HepG2 (cell line): Measurements from ENCODE around the gene SF3B6. TPM values are rescaled to one million over a fixed set of nuclear protein-coding genes. Genes with fewer than 3 reads are reported as not detected.

Experiments used
- BHLHE40 ChIP-seq: IDR thresholded peaks from 2 replicates; pipeline ENCODE4 v1.6.1; 2011; ENCODE audit warnings: low read length, improper control_type of control experiment
- CC2D1A ChIP-seq: sonication (generic); formaldehyde crosslinking; IDR thresholded peaks from 2 replicates; pipeline ENCODE4 v1.8.1; 2023; ENCODE audit warnings: mild to moderate bottlenecking, missing genetic modification reagents
- CHCHD3 ChIP-seq: sonication (generic); formaldehyde crosslinking; IDR thresholded peaks from 2 replicates; pipeline ENCODE4 v1.8.0; 2022; ENCODE audit warnings: mild to moderate bottlenecking, missing genetic modification reagents, moderate library complexity
- FOSL2 ChIP-seq: sonication (generic); formaldehyde crosslinking; IDR thresholded peaks from 2 replicates; pipeline ENCODE4 v1.4.0; 2020; ENCODE audit warnings: missing genetic modification reagents
- FOXA3 ChIP-seq: IDR thresholded peaks from 2 replicates; pipeline ENCODE4 v1.6.1; 2016; ENCODE audit warnings: missing genetic modification reagents, missing compliant biosample characterization
- JDP2 ChIP-seq: sonication (generic); formaldehyde crosslinking; IDR thresholded peaks from 2 replicates; pipeline ENCODE4 v1.8.1; 2022; ENCODE audit warnings: missing genetic modification reagents, borderline replicate concordance
- KAT8 ChIP-seq: IDR thresholded peaks from 2 replicates; pipeline ENCODE4 v1.6.1; 2016; ENCODE audit warnings: missing genetic modification reagents, missing compliant biosample characterization
- KLF16 ChIP-seq, 2 experiments: sonication (generic) in 1 of 2; formaldehyde crosslinking in 1 of 2; IDR thresholded peaks; 2 replicates each; pipeline versions ENCODE4 v1.6.1 to v1.8.0; 2016 to 2023; ENCODE audit warnings: missing genetic modification reagents in 2 of 2, missing compliant biosample characterization in 1 of 2
- NR2C2 ChIP-seq: sonication (generic); formaldehyde crosslinking; IDR thresholded peaks from 2 replicates; pipeline ENCODE4 v1.4.0; 2020; ENCODE audit warnings: missing genetic modification reagents, mild to moderate bottlenecking, moderate library complexity, borderline replicate concordance
- PTBP1 ChIP-seq: fragments of 200-400 bp; formaldehyde crosslinking; IDR thresholded peaks from 2 replicates; pipeline ENCODE4 v1.6.1; 2018; ENCODE audit warnings: low read length, low read depth; ENCODE audit not compliant: poor library complexity, severe bottlenecking
- SMYD3 ChIP-seq: sonication (generic); formaldehyde crosslinking; IDR thresholded peaks from 2 replicates; pipeline ENCODE4 v1.8.1; 2023; ENCODE audit warnings: mild to moderate bottlenecking, missing genetic modification reagents
- SPEN ChIP-seq: sonication (generic); formaldehyde crosslinking; IDR thresholded peaks from 2 replicates; pipeline ENCODE4 v1.5.1; 2020; ENCODE audit warnings: low read depth, mild to moderate bottlenecking, missing genetic modification reagents
- STAT5B ChIP-seq: sonication (generic); formaldehyde crosslinking; IDR thresholded peaks from 2 replicates; pipeline ENCODE4 v1.4.0; 2020; ENCODE audit warnings: missing genetic modification reagents
- ZBTB38 ChIP-seq: sonication (generic); formaldehyde crosslinking; IDR thresholded peaks from 2 replicates; pipeline ENCODE4 v1.5.1; 2020; ENCODE audit warnings: mild to moderate bottlenecking, missing genetic modification reagents
- ZBTB8A ChIP-seq: sonication (generic); formaldehyde crosslinking; IDR thresholded peaks from 2 replicates; pipeline ENCODE4 v1.4.0; 2020; ENCODE audit warnings: mild to moderate bottlenecking, low read depth, missing genetic modification reagents, borderline replicate concordance
- ZMYM3 ChIP-seq: sonication (generic); formaldehyde crosslinking; IDR thresholded peaks from 2 replicates; pipeline ENCODE4 v1.5.1; 2020; ENCODE audit warnings: mild to moderate bottlenecking, missing genetic modification reagents
- ZMYM4 ChIP-seq: sonication (generic); formaldehyde crosslinking; IDR thresholded peaks from 2 replicates; pipeline ENCODE4 v1.8.1; 2023; ENCODE audit warnings: mild to moderate bottlenecking, missing genetic modification reagents
- ZNF263 ChIP-seq: sonication (generic); formaldehyde crosslinking; IDR thresholded peaks from 2 replicates; pipeline ENCODE4 v1.4.0; 2020; ENCODE audit warnings: missing genetic modification reagents
- ZNF30 ChIP-seq: sonication (generic); formaldehyde crosslinking; IDR thresholded peaks from 2 replicates; pipeline ENCODE4 v1.5.0; 2020; ENCODE audit warnings: mild to moderate bottlenecking, missing genetic modification reagents
- ZNF580 ChIP-seq: IDR thresholded peaks from 2 replicates; pipeline ENCODE4 v1.6.1; 2016; ENCODE audit warnings: low read depth, borderline replicate concordance
- ZNF839 ChIP-seq: sonication (generic); formaldehyde crosslinking; IDR thresholded peaks from 2 replicates; pipeline ENCODE4 v1.4.0; 2020; ENCODE audit warnings: missing genetic modification reagents, mild to moderate bottlenecking, borderline replicate concordance
- ZSCAN22 ChIP-seq: sonication (generic); formaldehyde crosslinking; IDR thresholded peaks from 2 replicates; pipeline ENCODE4 v1.4.0; 2020; ENCODE audit warnings: mild to moderate bottlenecking, missing genetic modification reagents
- polyA plus RNA-seq, 8 experiments: library from polyadenylated mRNA; depleted of rRNA in 3 of 8; stranded (reverse) in 7 of 8; unstranded in 1 of 8; fragments of >200 nt; fragmentation: Illumina TruSeq in 4 of 8; extraction: Trizol in 4 of 8; gene quantifications; 2 replicates each; pipeline versions ENCODE4 v1.2.1 to v1.2.3, GENCODE V29; 2011 to 2016; ENCODE audit warnings: low read depth in 4 of 8, missing spikeins in 1 of 8, mixed read lengths in 1 of 8; ENCODE audit not compliant: insufficient read depth in 1 of 8
- total RNA-seq, 5 experiments: library from RNA; depleted of rRNA; stranded (reverse); fragments of >200 nt; fragmentation: Illumina TruSeq; extraction: Trizol; gene quantifications; 2 replicates each; pipeline ENCODE4 v1.2.3, GENCODE V29; 2016; ENCODE audit warnings: low read depth in 1 of 5
- TF ChIP-seq, protein P1 (sequence below): sonication (generic); formaldehyde crosslinking; IDR thresholded peaks from 2 replicates; pipeline ENCODE4 v1.5.0; 2020; ENCODE audit warnings: missing genetic modification reagents
- TF ChIP-seq, protein P2 (sequence below): sonication (generic); formaldehyde crosslinking; IDR thresholded peaks from 2 replicates; pipeline ENCODE4 v1.5.1; 2020; ENCODE audit warnings: missing genetic modification reagents, mild to moderate bottlenecking, borderline replicate concordance
- TF ChIP-seq, protein P3 (sequence below): sonication (generic); formaldehyde crosslinking; IDR thresholded peaks from 2 replicates; pipeline ENCODE4 v1.4.0; 2020; ENCODE audit warnings: missing genetic modification reagents, borderline replicate concordance

The SF3B6 gene
- total and polyA plus RNA-seq, 2 of the 13 experiments (the other 11 are each of a cell fraction or from before 2014, with no cell fraction given), result 177 to 182 TPM

DNA sequence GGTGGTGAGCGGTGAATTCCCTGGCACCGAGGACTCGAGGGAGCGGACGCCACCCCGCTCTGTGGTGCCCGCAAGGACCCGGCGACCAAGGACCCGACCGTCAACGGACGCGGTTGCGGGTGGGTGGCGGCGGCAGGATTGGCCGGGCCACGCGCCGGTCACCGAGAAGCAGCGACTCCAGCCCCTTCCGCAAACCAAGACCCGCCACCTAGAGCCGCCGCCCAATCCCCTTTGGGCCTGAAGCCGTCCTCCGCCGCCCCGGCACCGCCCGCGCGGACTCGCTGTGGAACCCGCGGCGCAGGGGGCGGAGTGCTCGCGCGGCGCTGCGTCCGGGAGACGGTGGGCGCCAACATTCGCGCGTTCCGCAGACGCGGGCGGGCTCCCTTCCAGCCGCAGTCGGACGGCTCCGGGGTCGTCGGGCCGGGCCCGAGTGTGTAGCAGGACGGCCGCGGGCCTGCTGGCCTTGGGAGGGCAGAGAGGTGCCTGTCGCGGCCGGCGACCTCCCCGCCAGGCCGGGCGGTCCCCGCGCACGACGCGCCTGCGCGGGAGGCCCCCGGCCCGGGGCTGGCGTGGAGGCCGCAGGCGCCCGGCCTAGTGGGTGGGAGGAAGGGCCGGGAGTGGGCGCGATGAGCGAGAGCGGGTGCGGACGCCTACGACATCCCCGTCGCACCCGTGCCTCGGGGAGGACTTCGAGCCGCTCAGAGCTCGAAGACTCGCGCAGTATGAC, 47.2 kb upstream of the SF3B6 start, which contains the start of the genes FAM228B and PFN4 (continued):
- TF ChIP-seq ZMYM4 (CRISPR knock-in tag), result peak; percentile 91
- TF ChIP-seq KLF16 (CRISPR knock-in tag; IDR thresholded peaks at IDR 0.05), result no peak; a peak in 1 of 4 replicates
- TF ChIP-seq JDP2 (CRISPR knock-in tag), result no peak
- no peak for TF ChIP-seq BHLHE40
- peak; percentile 65 for TF ChIP-seq KAT8 (CRISPR knock-in tag)
- TF ChIP-seq CHCHD3 (CRISPR knock-in tag), result no peak
- TF ChIP-seq, protein P1, sequence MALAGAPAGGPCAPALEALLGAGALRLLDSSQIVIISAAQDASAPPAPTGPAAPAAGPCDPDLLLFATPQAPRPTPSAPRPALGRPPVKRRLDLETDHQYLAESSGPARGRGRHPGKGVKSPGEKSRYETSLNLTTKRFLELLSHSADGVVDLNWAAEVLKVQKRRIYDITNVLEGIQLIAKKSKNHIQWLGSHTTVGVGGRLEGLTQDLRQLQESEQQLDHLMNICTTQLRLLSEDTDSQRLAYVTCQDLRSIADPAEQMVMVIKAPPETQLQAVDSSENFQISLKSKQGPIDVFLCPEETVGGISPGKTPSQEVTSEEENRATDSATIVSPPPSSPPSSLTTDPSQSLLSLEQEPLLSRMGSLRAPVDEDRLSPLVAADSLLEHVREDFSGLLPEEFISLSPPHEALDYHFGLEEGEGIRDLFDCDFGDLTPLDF, result peak; percentile 74; the same call in 1 of the 2 replicates
- TF ChIP-seq FOSL2 (CRISPR knock-in tag), result no peak
- peak; percentile 92 for TF ChIP-seq SPEN (CRISPR knock-in tag)
- no peak for TF ChIP-seq ZMYM3 (CRISPR knock-in tag)
- TF ChIP-seq, protein P2, sequence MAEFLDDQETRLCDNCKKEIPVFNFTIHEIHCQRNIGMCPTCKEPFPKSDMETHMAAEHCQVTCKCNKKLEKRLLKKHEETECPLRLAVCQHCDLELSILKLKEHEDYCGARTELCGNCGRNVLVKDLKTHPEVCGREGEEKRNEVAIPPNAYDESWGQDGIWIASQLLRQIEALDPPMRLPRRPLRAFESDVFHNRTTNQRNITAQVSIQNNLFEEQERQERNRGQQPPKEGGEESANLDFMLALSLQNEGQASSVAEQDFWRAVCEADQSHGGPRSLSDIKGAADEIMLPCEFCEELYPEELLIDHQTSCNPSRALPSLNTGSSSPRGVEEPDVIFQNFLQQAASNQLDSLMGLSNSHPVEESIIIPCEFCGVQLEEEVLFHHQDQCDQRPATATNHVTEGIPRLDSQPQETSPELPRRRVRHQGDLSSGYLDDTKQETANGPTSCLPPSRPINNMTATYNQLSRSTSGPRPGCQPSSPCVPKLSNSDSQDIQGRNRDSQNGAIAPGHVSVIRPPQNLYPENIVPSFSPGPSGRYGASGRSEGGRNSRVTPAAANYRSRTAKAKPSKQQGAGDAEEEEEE (CRISPR knock-in tag), result no peak
- TF ChIP-seq ZNF839 (CRISPR knock-in tag), result peak; percentile 84; the same call in 1 of the 2 replicates
- TF ChIP-seq, protein P3, sequence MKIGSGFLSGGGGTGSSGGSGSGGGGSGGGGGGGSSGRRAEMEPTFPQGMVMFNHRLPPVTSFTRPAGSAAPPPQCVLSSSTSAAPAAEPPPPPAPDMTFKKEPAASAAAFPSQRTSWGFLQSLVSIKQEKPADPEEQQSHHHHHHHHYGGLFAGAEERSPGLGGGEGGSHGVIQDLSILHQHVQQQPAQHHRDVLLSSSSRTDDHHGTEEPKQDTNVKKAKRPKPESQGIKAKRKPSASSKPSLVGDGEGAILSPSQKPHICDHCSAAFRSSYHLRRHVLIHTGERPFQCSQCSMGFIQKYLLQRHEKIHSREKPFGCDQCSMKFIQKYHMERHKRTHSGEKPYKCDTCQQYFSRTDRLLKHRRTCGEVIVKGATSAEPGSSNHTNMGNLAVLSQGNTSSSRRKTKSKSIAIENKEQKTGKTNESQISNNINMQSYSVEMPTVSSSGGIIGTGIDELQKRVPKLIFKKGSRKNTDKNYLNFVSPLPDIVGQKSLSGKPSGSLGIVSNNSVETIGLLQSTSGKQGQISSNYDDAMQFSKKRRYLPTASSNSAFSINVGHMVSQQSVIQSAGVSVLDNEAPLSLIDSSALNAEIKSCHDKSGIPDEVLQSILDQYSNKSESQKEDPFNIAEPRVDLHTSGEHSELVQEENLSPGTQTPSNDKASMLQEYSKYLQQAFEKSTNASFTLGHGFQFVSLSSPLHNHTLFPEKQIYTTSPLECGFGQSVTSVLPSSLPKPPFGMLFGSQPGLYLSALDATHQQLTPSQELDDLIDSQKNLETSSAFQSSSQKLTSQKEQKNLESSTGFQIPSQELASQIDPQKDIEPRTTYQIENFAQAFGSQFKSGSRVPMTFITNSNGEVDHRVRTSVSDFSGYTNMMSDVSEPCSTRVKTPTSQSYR (CRISPR knock-in tag), result peak; percentile 20; the same call in 1 of the 2 replicates
- no peak for TF ChIP-seq ZBTB8A (CRISPR knock-in tag)
- no peak for TF ChIP-seq STAT5B
- 0 out of 2 replicates have a peak, but pooled peaks have one; percentile 29 for TF ChIP-seq SMYD3
- TF ChIP-seq ZNF30, result 0 out of 2 replicates have a peak, but pooled peaks have one; percentile 41
- peak; percentile 65; the same call in 1 of the 2 replicates for TF ChIP-seq NR2C2 (CRISPR knock-in tag)
- TF ChIP-seq ZNF580 (CRISPR knock-in tag), result no peak; the same call in 1 of the 2 replicates
- TF ChIP-seq CC2D1A (CRISPR knock-in tag), result no peak
- no peak for TF ChIP-seq PTBP1
- TF ChIP-seq ZSCAN22 (CRISPR knock-in tag), result 0 out of 2 replicates have a peak, but pooled peaks have one; percentile 65
- TF ChIP-seq FOXA3, result peak; percentile 3; the same call in 1 of the 2 replicates
- peak; percentile 83 for TF ChIP-seq ZNF263 (CRISPR knock-in tag)
- peak; percentile 23 for TF ChIP-seq ZBTB38 (CRISPR knock-in tag)
